ENCODE measurements around the gene AP5Z1.

AP5Z1 gene

GRCh38 chr7:4775250-4775847 lies at the start of gene AP5Z1:
Gene AP5Z1, plus strand, starts transcription at chr7:4775623. Its CDS starts 93 bp downstream, at chr7:4775716.
- peak within 1 kb of the TSS; percentile 99 for H3K4me3 ChIP-seq (replicated peaks; ENCODE audit: low read depth, low read length)

GRCh38 chr7:4725850-4726450 lies 49.5 kb upstream of the AP5Z1 start:
- no peak for DNase-seq (ENCODE audit: low read depth)
- peak overlapping the region; percentile 57 for H3K4me3 ChIP-seq (replicated peaks; ENCODE audit: low read depth, low read length)
- TF ChIP-seq CTCF (IDR thresholded peaks at IDR 0.05; ENCODE audit: low read length, missing control alignments): no peak

More at GRCh38 chr7:4775250-4775847, at the start of gene AP5Z1:
- DNase-seq (ENCODE audit: low read depth): peak; percentile 97
- no peak for TF ChIP-seq CTCF (IDR thresholded peaks at IDR 0.05; ENCODE audit: low read length, missing control alignments)

GRCh38 chr7:4726566-4726965 lies 48.9 kb upstream of the AP5Z1 start:
- TF ChIP-seq CTCF (IDR thresholded peaks at IDR 0.05; ENCODE audit: low read length, missing control alignments): no peak
- no peak overlapping the region for H3K4me3 ChIP-seq (replicated peaks; ENCODE audit: low read depth, low read length)
- DNase-seq (ENCODE audit: low read depth): no peak

GRCh38 chr7:4727914-4728705 lies 47.3 kb upstream of the AP5Z1 start:
- TF ChIP-seq CTCF (IDR thresholded peaks at IDR 0.05; ENCODE audit: low read length, missing control alignments): no peak
- no peak overlapping the region for H3K4me3 ChIP-seq (replicated peaks; ENCODE audit: low read depth, low read length)
- no peak for DNase-seq (ENCODE audit: low read depth)

- no peak for DNase-seq (ENCODE audit: low read depth)
- TF ChIP-seq CTCF (IDR thresholded peaks at IDR 0.05; ENCODE audit: low read length, missing control alignments): no peak
These were observed 46.2 kb upstream of the AP5Z1 start for GRCh38 chr7:4729266-4729665.

GRCh38 chr7:4730276-4730675 lies 45.1 kb upstream of the AP5Z1 start:
- DNase-seq (ENCODE audit: low read depth): no peak
- H3K4me3 ChIP-seq (replicated peaks; ENCODE audit: low read depth, low read length): no peak overlapping the region
- TF ChIP-seq CTCF (IDR thresholded peaks at IDR 0.05; ENCODE audit: low read length, missing control alignments): no peak

More at GRCh38 chr7:4729266-4729665, 46.2 kb upstream of the AP5Z1 start:
- H3K4me3 ChIP-seq (replicated peaks; ENCODE audit: low read depth, low read length): no peak overlapping the region
